ENCODE data around the gene TDRD1.

- no peak for TF ChIP-seq POLR2AphosphoS5 (IDR thresholded peaks at IDR 0.05; ENCODE audit: low read depth, low read length)
- no peak for TF ChIP-seq POLR2A (IDR thresholded peaks at IDR 0.05; ENCODE audit: low read depth, low read length)
- TF ChIP-seq TAF1 (IDR thresholded peaks at IDR 0.05; ENCODE audit: borderline replicate concordance, low read depth, low read length): no peak
Measured at GRCh38 chr10:114207349-114207748, 28.2 kb downstream of the TDRD1 start.
